Measurements from ENCODE around the gene PRR5L.
"Not testable (repeated sequence)": the region's sequence is repeated elsewhere in the genome, so short reads cannot be mapped to it uniquely, and the experiment has no call there.

PRR5L gene

GRCh38 chr11:36280531-36280930 lies 15.6 kb upstream of the PRR5L start:
- H3K4me3 ChIP-seq (ENCODE audit: low read depth, low read length) = no peak overlapping the region

DNA sequence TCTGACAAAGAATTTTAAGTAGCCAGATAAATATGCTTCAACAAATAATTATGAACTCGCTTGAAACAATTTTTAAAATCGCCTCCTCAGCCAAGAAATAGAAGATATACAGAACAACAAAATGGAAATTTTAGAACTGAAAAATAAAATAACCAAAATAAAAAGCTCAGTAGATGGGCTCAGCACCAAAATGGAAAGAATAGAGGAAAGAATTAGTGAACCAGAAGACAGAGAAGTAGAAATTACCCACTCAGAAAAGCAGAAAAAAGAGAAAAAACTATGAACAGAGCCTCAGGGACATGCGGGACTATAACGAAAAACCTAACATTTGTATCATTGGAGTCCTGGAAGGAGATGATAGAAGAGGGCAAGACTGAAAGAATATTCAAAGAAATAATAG lies 14.2 kb upstream of the PRR5L start:
- no peak overlapping the region for H3K4me3 ChIP-seq (ENCODE audit: low read depth, low read length)

DNA sequence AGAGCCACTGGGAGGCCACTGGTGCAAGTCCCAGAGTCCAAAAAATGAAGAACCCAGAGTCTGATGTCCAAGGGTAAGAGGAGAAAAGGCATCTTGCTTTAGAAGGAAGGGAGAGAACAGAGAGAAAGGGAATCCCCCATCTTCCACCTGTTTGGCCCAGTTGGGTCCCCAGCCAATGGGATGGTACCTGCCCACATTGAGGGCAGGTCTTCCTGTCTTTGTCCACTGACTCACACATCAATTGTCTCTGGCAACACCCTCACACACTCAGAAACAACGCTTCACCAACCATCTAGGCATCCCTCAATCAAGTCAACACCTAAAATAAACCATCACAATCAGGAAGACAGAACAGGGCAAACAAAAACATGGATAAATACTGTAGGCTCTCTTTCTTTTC lies 13.2 kb upstream of the PRR5L start:
- no peak overlapping the region for H3K4me3 ChIP-seq (ENCODE audit: low read depth, low read length)

GRCh38 chr11:36288442-36289225 lies 7.5 kb upstream of the PRR5L start:
- H3K4me3 ChIP-seq (ENCODE audit: low read depth, low read length) = peak overlapping the region; percentile 88

DNA sequence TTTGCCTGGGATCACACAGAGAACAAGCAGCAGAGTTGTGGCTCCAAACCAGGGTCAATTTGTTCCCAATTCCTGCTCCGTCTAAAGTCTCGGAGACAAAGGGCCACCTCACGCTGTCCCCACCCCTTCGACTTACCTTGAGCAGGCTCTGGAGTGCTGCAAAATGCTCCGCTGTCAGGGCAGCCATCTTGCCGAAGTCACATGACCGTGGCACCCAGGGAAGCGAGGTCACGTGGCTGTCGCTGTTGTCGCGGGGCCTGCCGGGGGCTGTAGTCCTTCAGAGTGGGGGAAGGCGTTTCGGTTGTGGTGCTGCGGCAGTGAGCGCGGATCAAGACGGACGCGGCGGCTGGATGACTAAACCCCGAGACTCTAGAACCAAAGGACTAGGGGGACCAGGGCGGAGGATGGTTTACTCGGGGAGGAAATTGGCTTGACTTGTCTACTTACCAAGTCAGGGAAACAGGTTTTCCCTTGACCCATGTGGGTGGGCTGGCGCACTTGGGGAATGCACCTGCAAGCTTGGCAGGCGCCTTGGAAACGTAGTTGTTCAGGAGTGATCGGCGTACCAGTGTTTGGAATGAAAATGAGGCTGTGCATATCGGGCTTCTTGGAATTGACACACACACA lies 6.7 kb upstream of the PRR5L start, which contains the start of gene COMMD9:
Gene COMMD9, minus strand, starts transcription at position 199 of the 627 bp plus-strand sequence. Its CDS starts 12 bp downstream, at position 187.
- peak within 1 kb of the TSS; percentile 88 for H3K4me3 ChIP-seq (ENCODE audit: low read depth, low read length)

DNA sequence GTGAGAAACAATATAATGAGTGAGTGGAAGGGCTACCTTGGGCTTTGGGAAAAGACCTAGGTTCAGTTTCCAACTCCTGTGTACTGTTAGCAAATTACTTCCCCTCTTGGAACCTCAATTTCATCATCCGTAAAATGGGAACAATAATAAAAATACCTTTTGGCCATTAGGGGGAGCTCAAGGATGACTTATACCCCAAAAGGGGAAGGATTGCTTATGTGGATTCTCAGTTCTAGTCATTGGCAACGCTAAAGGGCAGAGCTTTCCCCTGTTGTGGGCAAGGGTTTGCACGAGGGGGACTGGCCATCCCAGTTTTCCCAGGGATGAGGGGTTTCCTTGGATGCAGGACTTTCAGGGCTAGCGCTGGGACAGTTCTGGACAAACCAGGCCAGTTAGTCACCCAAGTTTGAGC lies 3.8 kb upstream of the PRR5L start:
- no peak overlapping the region for H3K4me3 ChIP-seq (ENCODE audit: low read depth, low read length)

- H3K4me3 ChIP-seq (ENCODE audit: low read depth, low read length) = no peak overlapping the region
Measured at GRCh38 chr11:36296884-36297543, 926 bp downstream of the PRR5L start.

DNA sequence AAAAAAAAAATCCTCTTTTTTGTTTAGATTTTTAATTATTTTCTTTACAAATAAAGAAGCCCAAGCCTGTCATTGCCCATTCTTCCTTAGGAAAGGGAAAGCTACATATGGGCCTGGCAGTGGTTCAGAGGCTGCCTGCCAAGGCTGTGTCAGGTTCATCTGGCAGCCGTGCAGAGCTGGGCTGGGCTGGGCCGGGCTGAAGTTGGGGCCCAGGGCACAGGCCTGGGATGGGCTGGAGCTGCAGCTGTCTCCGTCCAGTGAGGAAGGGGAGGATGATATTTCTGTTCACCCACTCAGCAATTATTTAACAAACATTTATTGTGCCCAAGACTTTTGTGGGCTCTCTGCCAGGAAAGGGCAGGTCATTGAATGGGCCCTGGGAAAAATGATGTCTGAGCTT lies 4.6 kb downstream of the PRR5L start:
- no peak overlapping the region for H3K4me3 ChIP-seq (ENCODE audit: low read depth, low read length)

DNA sequence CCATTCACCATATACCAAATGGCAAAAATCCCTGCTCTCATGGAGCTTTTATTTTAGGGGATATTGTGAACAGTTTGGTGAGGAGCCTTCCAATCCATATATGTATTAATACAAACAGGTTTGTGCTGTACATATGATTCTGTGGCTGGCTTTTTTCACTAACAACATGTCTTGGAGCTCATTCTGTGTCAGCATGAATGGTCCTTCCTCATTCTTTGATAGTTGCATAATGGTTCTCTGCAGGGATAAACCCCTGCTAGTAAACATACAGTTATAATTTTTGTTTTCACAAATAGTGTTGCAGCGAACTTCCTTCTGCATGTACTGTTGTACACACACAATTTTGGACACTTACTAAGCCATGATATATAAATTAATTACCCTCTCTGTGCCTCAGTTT lies 8.3 kb downstream of the PRR5L start:
- H3K4me3 ChIP-seq (ENCODE audit: low read depth, low read length) = no peak overlapping the region

DNA sequence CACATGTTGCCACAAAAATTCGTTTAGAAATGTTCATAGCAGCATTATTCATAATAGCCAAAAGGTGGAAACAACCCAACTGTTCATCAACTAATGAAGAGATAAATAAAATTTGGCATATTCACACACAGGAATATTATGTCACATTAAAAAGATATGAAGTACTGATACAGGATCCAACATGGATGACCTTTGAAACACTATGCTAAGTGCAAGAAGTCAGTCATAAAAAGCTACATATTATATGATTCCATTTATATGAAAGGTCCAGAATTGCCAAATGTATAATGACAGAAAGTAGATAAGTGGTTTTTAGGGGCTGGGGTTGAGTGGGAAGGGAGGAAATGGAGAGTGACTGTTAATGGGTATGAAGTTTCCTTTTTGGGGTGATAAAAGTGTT lies 9.0 kb downstream of the PRR5L start:
- H3K4me3 ChIP-seq (ENCODE audit: low read depth, low read length) = no peak overlapping the region

- H3K4me3 ChIP-seq (ENCODE audit: low read depth, low read length) = no peak overlapping the region
Measured at GRCh38 chr11:36306888-36307287, 10.8 kb downstream of the PRR5L start.

DNA sequence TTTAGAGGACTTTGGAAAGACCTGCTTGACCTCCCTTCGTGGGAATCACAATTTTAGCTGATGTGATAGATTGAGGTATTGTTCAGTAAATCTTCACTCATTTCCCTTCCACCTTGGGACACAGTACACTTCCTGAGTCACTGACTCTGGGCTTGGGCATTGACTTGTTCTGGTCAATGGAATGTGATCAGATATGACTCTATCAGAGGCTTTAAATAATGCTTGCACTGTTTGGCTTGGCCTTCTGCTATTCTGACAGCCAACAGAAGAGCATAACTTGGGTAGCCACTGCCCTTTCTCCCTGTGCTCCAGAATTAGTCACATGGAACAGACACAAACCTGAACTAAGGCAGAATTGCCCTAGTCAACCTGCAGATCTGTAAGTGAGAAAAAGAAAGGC lies 12.5 kb downstream of the PRR5L start:
- no peak overlapping the region for H3K4me3 ChIP-seq (ENCODE audit: low read depth, low read length)

DNA sequence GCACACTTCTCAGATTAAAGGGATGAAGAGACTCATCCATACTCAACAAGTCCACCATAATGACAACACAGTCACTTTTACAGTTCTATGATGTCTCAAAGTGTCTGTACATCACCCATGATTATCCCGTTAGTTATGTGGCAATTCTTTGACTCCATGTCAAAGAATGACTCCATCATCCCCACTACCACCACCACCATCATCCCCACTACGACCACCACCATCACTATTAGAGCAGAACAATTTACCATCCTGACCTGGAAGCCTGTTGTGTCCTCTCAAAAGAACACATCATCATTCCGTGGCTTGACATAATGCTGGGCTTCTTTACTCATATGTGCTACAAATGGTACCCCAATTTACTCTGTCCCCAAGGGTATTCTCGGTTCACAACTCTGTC lies 13.7 kb downstream of the PRR5L start:
- H3K4me3 ChIP-seq (ENCODE audit: low read depth, low read length) = no peak overlapping the region

DNA sequence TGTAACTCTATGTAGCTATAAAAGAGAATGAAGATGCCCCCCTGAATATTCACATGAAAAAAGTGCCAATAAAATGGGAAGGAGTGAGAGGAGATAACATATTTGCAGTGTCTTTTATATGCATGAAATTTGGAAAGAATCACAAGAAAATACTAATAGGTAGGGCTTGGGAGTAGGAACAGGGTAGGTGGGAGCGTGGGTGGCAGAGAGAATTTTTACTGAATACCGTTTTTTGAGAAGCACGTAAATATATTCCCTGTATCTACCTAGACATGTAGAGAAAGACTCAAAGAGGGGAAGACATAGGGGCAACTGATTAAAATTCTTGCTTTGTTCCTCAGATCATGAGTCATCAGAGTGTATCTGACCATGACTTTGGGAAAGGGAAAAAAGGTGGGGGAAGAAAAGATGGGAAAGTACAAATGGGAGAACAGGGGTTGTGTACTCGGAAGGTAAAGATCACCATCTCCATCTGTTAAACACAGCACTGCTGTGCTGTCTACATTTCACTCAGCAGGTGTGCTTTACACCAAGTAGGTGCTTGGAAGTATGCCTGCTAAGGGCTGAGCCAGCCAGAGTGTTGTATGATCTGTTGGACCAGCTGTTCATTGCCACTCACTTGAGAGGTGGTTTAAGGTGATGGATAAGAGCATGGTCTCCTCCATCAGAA lies 16.0 kb downstream of the PRR5L start:
- H3K4me3 ChIP-seq (ENCODE audit: low read depth, low read length) = no peak overlapping the region

DNA sequence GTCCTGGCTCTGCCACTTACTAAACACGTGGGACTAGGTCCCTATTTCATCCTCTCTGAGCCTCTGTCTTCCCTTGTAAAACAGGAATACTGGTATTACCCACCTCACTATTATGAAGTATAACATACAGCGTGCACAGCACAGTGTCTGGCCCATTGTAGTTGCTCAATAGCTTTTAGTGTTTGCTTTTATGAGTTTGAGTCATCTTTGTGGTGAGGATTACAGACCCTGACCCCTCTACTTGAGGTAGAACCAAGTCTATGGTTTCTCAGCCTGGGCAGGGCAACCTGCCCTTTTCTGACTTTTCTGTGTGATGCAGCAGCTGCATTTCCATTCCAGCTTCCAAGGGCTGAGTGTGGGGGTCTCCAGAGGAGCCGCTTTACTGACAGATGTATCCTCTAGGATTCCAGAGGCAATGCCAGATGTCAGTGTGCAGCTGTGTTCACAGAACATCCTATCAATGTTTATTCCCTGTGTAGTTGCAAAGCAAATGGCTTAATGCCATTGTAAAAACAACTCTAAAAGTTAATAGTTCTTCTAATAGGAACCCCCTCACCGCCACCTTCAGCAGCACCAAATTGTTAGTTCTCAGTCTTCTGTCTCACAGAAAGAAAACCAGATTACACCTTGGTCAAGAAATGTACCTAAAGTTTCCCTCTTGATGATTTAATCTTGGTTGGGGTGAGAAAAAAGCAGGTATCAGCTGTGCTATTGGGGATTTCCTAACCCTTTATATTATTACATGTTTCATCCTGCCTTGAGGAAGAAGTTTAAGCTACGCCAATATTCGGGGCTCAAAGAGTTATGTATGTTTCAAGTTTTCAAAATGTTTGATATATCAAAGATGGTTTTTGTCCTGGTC lies 16.8 kb downstream of the PRR5L start:
- H3K4me3 ChIP-seq (ENCODE audit: low read depth, low read length) = no peak overlapping the region

- H3K4me3 ChIP-seq (ENCODE audit: low read depth, low read length) = no peak overlapping the region
Measured at GRCh38 chr11:36313750-36314433, 17.8 kb downstream of the PRR5L start.

DNA sequence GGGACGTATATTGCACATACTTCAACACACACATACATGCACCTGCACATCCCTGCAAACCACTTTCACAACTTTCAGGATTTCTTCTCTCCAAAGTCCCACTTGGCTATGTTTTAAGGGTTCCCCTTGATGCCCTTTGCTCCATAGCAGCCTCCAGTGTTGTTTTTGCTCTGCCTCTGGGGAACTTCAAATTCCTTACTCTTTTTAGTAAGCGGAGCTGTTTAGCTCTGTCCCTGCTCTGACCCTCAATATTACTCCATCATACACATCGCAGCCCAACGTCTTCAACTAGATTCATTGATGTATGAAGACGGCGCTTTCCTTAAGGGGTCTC lies 18.3 kb downstream of the PRR5L start:
- H3K4me3 ChIP-seq (ENCODE audit: low read depth, low read length) = no peak overlapping the region

- H3K4me3 ChIP-seq (ENCODE audit: low read depth, low read length) = no peak overlapping the region
Measured at GRCh38 chr11:36316049-36316448, 20.0 kb downstream of the PRR5L start.

DNA sequence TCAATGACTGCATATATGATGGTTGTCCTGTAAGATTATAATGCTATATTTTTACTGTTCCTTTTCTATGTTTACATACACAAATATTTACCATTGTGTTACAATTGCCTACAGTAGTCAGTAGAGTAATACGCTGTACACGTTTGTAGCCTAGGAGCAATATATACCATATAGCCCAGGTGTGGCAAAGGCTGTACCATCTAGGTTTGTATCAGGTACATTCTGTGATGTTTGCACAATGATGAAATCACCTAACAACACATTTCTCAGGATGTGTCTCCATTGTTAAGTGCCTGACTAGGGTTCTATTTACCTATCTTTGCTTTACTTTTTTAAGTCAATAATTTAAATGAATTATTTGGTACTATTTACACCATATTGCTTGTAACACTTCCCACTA lies 21.9 kb downstream of the PRR5L start:
- H3K4me3 ChIP-seq (ENCODE audit: low read depth, low read length) = no peak overlapping the region

DNA sequence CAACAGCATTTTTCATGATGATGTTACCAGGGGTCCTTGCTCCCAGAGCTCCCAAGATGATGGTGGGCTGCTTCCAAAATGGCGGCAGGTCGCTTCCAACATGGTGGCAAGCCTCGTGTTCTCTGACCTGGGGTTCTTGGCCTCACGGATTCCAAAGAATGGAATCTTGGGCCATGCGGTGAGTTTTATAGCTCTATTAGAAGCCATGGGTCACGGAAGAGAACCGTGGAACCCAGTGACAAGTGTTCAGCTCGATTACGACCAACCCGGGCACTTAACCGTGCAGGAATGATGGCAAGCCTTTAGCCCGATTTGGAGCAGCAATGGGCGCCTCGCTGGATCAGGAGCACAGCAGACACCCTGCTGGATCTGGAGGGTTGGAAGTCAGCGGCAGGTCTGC lies 28.9 kb downstream of the PRR5L start:
- H3K4me3 ChIP-seq (ENCODE audit: low read depth, low read length) = not testable (repeated sequence)

Measured in iPS-11a (cell line).